Activated CD4-positive, alpha-beta T cell treated with anti-CD3 and anti-CD28 coated beads, Interleukin-2, Interleukin-4, amounts not matched to agents 100 ng/mL and 50 ng/mL, durations not matched to agents 16 hours and 8 hours (primary cell): ENCODE data around the gene OAS2.
"Not testable (repeated sequence)": the region's sequence is repeated elsewhere in the genome, so short reads cannot be mapped to it uniquely, and the experiment has no call there.

Experiments
- DNase-seq: peaks from one replicate; pipeline ENCODE4 v3.0.0-alpha.2; 2020; ENCODE audit warnings: low spot score

OAS2 gene

GRCh38 chr12:112950701-112951100, 27.6 kb upstream of the OAS2 start:
- no peak for DNase-seq

- not testable (repeated sequence) for DNase-seq
These were observed 21.2 kb upstream of the OAS2 start for GRCh38 chr12:112957125-112957524.

- no peak for DNase-seq
These were observed 17.2 kb upstream of the OAS2 start for GRCh38 chr12:112961074-112961473.

- no peak for DNase-seq
These were observed 16.8 kb upstream of the OAS2 start for GRCh38 chr12:112961536-112961935.

GRCh38 chr12:112962561-112962960, 15.8 kb upstream of the OAS2 start:
- no peak for DNase-seq

- no peak for DNase-seq
These were observed 15.0 kb upstream of the OAS2 start for GRCh38 chr12:112963227-112963861.

- DNase-seq: no peak
These were observed 14.2 kb upstream of the OAS2 start for GRCh38 chr12:112964067-112964670.

- no peak for DNase-seq
These were observed 13.4 kb upstream of the OAS2 start for GRCh38 chr12:112964915-112965314.

- no peak for DNase-seq
These were observed 12.7 kb upstream of the OAS2 start for GRCh38 chr12:112965643-112966042.

- no peak for DNase-seq
These were observed 11.0 kb upstream of the OAS2 start for GRCh38 chr12:112967306-112967705.

GRCh38 chr12:112967858-112968257, 10.5 kb upstream of the OAS2 start:
- DNase-seq: no peak

- no peak for DNase-seq
These were observed 8.6 kb upstream of the OAS2 start for GRCh38 chr12:112969547-112970306.

- DNase-seq: no peak
These were observed 7.9 kb upstream of the OAS2 start for GRCh38 chr12:112970391-112970790.

- DNase-seq: no peak
These were observed 7.1 kb upstream of the OAS2 start for GRCh38 chr12:112971248-112971647.

- DNase-seq: no peak
These were observed 5.1 kb upstream of the OAS2 start for GRCh38 chr12:112973011-112973735.

- no peak for DNase-seq
These were observed 4.5 kb upstream of the OAS2 start for GRCh38 chr12:112973818-112974231.

- no peak for DNase-seq
These were observed 3.4 kb upstream of the OAS2 start for GRCh38 chr12:112974904-112975303.

- no peak for DNase-seq
These were observed 1.2 kb upstream of the OAS2 start for GRCh38 chr12:112977139-112977538.

- DNase-seq: no peak
These were observed 678 bp upstream of the OAS2 start for GRCh38 chr12:112977641-112978040.

GRCh38 chr12:112979041-112979680, 842 bp downstream of the OAS2 start:
- peak; percentile 60 for DNase-seq

- peak; percentile 40 for DNase-seq
These were observed 2.3 kb downstream of the OAS2 start for GRCh38 chr12:112980491-112981158.
